Right lobe of liver (tissue), 4 donors: ENCODE measurements around the gene PGRMC2.

ENCODE experiments used
- POLR2A ChIP-seq: fragments of 450-650 bp; IDR thresholded peaks from one replicate; pipeline ENCODE4 v1.6.1; 2017; ENCODE audit warnings: antibody characterized with exemption, mild to moderate bottlenecking
- TF ChIP-seq, protein P1 (sequence below), 4 donors: fragments of 200-600 bp in 3 of 4; fragments of 450-650 bp in 1 of 4; IDR thresholded peaks; one replicate each; pipeline versions ENCODE4 v1.5.1 to v1.8.0; 2016 to 2022; ENCODE audit warnings: antibody characterized with exemption in 4 of 4, mild to moderate bottlenecking in 2 of 4
- donor health status: DM: no; HTN: no; CAD: no.
- donor health status: DM: no; HTN: no; CAD: no.
- donor health status: DM: no; HTN: yes; CAD: no.

DNA sequence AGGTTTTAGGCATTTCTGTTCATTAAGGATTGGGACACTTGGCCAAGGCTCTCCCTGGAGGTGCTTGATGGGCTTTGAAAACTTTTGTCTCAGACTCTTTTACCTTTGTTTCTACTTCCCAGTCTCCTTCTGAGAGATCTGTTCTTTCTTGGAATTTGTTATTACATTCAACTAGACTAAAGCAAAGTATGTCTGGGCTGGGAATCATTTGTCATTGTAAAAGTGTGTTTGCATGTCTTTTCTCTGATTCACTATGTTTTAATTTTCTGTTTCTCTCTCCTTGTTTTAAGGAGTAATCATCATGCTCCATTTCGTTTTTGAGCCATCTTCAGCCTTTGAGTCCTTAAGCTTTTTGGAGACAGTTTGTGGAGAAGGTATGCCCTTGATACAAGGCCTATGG is 12.2 kb upstream of the PGRMC2 start:
- TF ChIP-seq, protein P1, sequence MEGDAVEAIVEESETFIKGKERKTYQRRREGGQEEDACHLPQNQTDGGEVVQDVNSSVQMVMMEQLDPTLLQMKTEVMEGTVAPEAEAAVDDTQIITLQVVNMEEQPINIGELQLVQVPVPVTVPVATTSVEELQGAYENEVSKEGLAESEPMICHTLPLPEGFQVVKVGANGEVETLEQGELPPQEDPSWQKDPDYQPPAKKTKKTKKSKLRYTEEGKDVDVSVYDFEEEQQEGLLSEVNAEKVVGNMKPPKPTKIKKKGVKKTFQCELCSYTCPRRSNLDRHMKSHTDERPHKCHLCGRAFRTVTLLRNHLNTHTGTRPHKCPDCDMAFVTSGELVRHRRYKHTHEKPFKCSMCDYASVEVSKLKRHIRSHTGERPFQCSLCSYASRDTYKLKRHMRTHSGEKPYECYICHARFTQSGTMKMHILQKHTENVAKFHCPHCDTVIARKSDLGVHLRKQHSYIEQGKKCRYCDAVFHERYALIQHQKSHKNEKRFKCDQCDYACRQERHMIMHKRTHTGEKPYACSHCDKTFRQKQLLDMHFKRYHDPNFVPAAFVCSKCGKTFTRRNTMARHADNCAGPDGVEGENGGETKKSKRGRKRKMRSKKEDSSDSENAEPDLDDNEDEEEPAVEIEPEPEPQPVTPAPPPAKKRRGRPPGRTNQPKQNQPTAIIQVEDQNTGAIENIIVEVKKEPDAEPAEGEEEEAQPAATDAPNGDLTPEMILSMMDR (IDR thresholded peaks at IDR 0.05): no peak
- TF ChIP-seq POLR2A: no peak
